ENCODE results near the gene JADE1. TPM values are rescaled to one million over a fixed set of nuclear protein-coding genes. Genes with fewer than 3 reads are reported as not detected.

The JADE1 gene
- total RNA-seq, 1 experiment from 2014 or later = 192 TPM

GRCh38 chr4:128831531-128832242 is 22.2 kb downstream of the JADE1 start:
- H3K36me3 Mint-ChIP-seq (ENCODE audit: insufficient read depth in 1 of 3, low read depth in 3 of 3) = peaks cover 32 to 74% (median 73%) of the 10 kb centered on the region in 3 experiments; a peak in 6 of 7 replicates
- WGBS (ENCODE audit: extremely low coverage, insufficient read length, low lambda C conversion rate) = no CpG with 5 or more reads among the region's 8 CpGs
- H3K27ac ChIP-seq (ENCODE audit: insufficient read length, low read depth, low read length) = peak overlapping the region; percentile 1

More at GRCh38 chr4:128831531-128832242, 22.2 kb downstream of the JADE1 start:
- Histone ChIP-seq H3K4ac (ENCODE audit: low read depth, low read length) (no peak overlapping the region), H2BK120ac (ENCODE audit: low read depth, low read length, poor library complexity, severe bottlenecking) (no peak overlapping the region), H3K4me1 (ENCODE audit: insufficient read depth, low read length) (peaks cover 22% of the 10 kb centered on the region), H4K91ac (ENCODE audit: insufficient read length, low read depth, low read length) (no peak overlapping the region), H2AK5ac (ENCODE audit: insufficient read length, low read length) (no peak overlapping the region), H3K79me1 (ENCODE audit: insufficient read depth, low read depth, low read length, poor library complexity, severe bottlenecking) (no peaks in the 10 kb centered on the region), H2AFZ (ENCODE audit: low read length) (no peak overlapping the region), H4K8ac (replicated peaks; ENCODE audit: insufficient read length, low read depth, low read length) (no peak overlapping the region), H2BK15ac (ENCODE audit: low read depth, low read length) (no peak overlapping the region), H2BK12ac (ENCODE audit: insufficient read length, low read depth, low read length) (no peak overlapping the region), H3K14ac (ENCODE audit: insufficient read depth, low read length) (no peak overlapping the region), H3K4me2 (ENCODE audit: insufficient read depth, insufficient read length, low read length) (no peak overlapping the region), H3T11ph (ENCODE audit: low read length) (no peak overlapping the region), H3K23me2 (ENCODE audit: insufficient read length, low read depth, low read length, poor library complexity, severe bottlenecking) (no peaks in the 10 kb centered on the region), H2BK5ac (ENCODE audit: insufficient read length, low read length) (no peak overlapping the region), H3K9ac (ENCODE audit: extremely low read depth, insufficient read length, low read length) (no peak overlapping the region), H3K56ac (ENCODE audit: insufficient read length, low read depth, low read length) (no peak overlapping the region), H3K18ac (ENCODE audit: insufficient read length, low read depth, low read length) (no peak overlapping the region), H3K27me3 (ENCODE audit: insufficient read depth, low read length) (no peaks in the 10 kb centered on the region), H4K5ac (ENCODE audit: insufficient read length, low read depth, low read length) (no peak overlapping the region), H3K9me3 (ENCODE audit: control insufficient read depth, low read depth, low read length) (no peaks in the 10 kb centered on the region), H2BK20ac (ENCODE audit: low read depth, low read length, poor library complexity, severe bottlenecking) (no peak overlapping the region), H4K20me1 (ENCODE audit: control insufficient read depth, insufficient read depth, insufficient read length) (no peaks in the 10 kb centered on the region), H3K23ac (ENCODE audit: insufficient read length, low read depth, low read length) (no peak overlapping the region), H3K79me2 (ENCODE audit: insufficient read depth, low read length) (peaks cover 92% of the 10 kb centered on the region)
- DNase-seq = peak; percentile 70
- no peak for TF ChIP-seq CTCF (conservative IDR thresholded peaks at IDR 0.05)
- peak overlapping the region; percentile 71 to 94 (median 93); a peak in 6 of 7 replicates for H3K27ac Mint-ChIP-seq
- peak overlapping the region; percentile 35 to 40 for H3K4me3 Mint-ChIP-seq
- peaks cover 79 to 83% of the 10 kb centered on the region in 2 experiments for H3K4me1 Mint-ChIP-seq
- no peaks in the 10 kb centered on the region for H3K9me3 Mint-ChIP-seq
- no peaks in the 10 kb centered on the region; the same call in 1 of the 2 replicates for H3K27me3 Mint-ChIP-seq (ENCODE audit: low read depth)

Measured in H9 (cell line).